Mucosa of descending colon (tissue), 3 donors: ENCODE data around the gene HIP1. TPM values are rescaled to one million over a fixed set of nuclear protein-coding genes. Genes with fewer than 3 reads are reported as not detected.

ENCODE experiments used
- ATAC-seq: fragments of 200-7000 bp; cut with Tn5 transposase; one replicate; pipeline ENCODE4 v1.9.1; 2020; ENCODE audit warnings: mild to moderate bottlenecking, moderate library complexity
- DNase-seq, 3 donors: peaks; one replicate each; pipeline ENCODE4 v3.0.0-alpha.2; 2020
- H3K36me3 ChIP-seq: fragments of 200-600 bp; one replicate; pipeline ENCODE4 v1.8.0; 2021; ENCODE audit warnings: low read depth, mild to moderate bottlenecking
- H3K4me1 ChIP-seq: fragments of 200-600 bp; one replicate; pipeline ENCODE4 v1.8.0; 2021; ENCODE audit warnings: low read depth, mild to moderate bottlenecking
- H3K4me3 ChIP-seq: fragments of 200-600 bp; one replicate; pipeline ENCODE4 v1.8.0; 2021; ENCODE audit warnings: mild to moderate bottlenecking
- H3K9me3 ChIP-seq: fragments of 200-600 bp; one replicate; pipeline ENCODE4 v1.8.0; 2021; ENCODE audit warnings: mild to moderate bottlenecking
- CTCF ChIP-seq: fragments of 200-600 bp; IDR thresholded peaks from one replicate; pipeline ENCODE4 v1.8.0; 2022; ENCODE audit warnings: antibody characterized with exemption, mild to moderate bottlenecking
- intact Hi-C, 2 donors: fragments of 100-400 bp; cut with DNase I in 1 of 2; cut with micrococcal nuclease in 1 of 2; formaldehyde crosslinking; loops; one replicate each; pipeline versions ENCODE4 v1.11.0 to v1.11.1; 2022; cut with DNase I, micrococcal nuclease
- total RNA-seq, 3 donors: library from RNA; stranded (reverse); fragmentation: NEBNext Ultra II Directional in 2 of 3; extraction: Animal tissue kit (Norgen Biotek cat#: 25700) in 2 of 3; gene quantifications; one replicate each; pipeline versions ENCODE4 v1.2.1 to v1.2.4, GENCODE V29; 2021 to 2023
- donor health status: DM: no; HTN: no; CAD: no; lungs with moderate emphysema.
- donor health status: DM: no; HTN: no; CAD: no.
- donor health status: DM: no; HTN: yes; CAD: no.

HIP1 gene
- total RNA-seq, 3 donors from 2014 or later = 5.7 to 14.2 (median 6.7) TPM

- DNase-seq = peak in 1 of 3 donors; percentile 38
- peak; percentile 38 for ATAC-seq
- intact Hi-C loops = no loop called here
Measured at GRCh38 chr7:75739796-75740672, 1.3 kb upstream of the HIP1 start.

GRCh38 chr7:75738975-75739795 lies 444 bp upstream of the HIP1 start:
- peak; percentile 99 to 100 (median 100) for DNase-seq
- peak; percentile 11 for TF ChIP-seq CTCF
- intact Hi-C loops = no loop called here
- peak overlapping the region; percentile 73 for H3K4me3 ChIP-seq
- H3K36me3 ChIP-seq = no peaks in the 10 kb centered on the region
- no peaks in the 10 kb centered on the region for H3K9me3 ChIP-seq
- ATAC-seq = peak; percentile 96
- H3K4me1 ChIP-seq = peaks cover 16% of the 10 kb centered on the region

More at GRCh38 chr7:75739796-75740672, 1.3 kb upstream of the HIP1 start:
- peak overlapping the region; percentile 73 for H3K4me3 ChIP-seq
- no peak for TF ChIP-seq CTCF
- no peaks in the 10 kb centered on the region for H3K36me3 ChIP-seq
- H3K9me3 ChIP-seq = no peaks in the 10 kb centered on the region
- peaks cover 16% of the 10 kb centered on the region for H3K4me1 ChIP-seq

GRCh38 chr7:75737856-75738603 lies 711 bp downstream of the HIP1 start:
- Histone ChIP-seq H3K9me3 (no peaks in the 10 kb centered on the region), H3K36me3 (no peaks in the 10 kb centered on the region), H3K4me1 (peaks cover 16% of the 10 kb centered on the region), H3K4me3 (peak overlapping the region; percentile 73)
- intact Hi-C loops = no loop called here
- no peak for ATAC-seq
- no peak for DNase-seq
- TF ChIP-seq CTCF = no peak

GRCh38 chr7:75735581-75736350 lies 3.0 kb downstream of the HIP1 start:
- H3K36me3 ChIP-seq = no peaks in the 10 kb centered on the region
- intact Hi-C loops = no loop called here
- no peak for TF ChIP-seq CTCF
- H3K4me3 ChIP-seq = no peak overlapping the region
- ATAC-seq = no peak
- no peaks in the 10 kb centered on the region for H3K9me3 ChIP-seq
- no peak for DNase-seq
- H3K4me1 ChIP-seq = peaks cover 11% of the 10 kb centered on the region
